Trophoblast cell (in vitro differentiated cells and primary cell): ENCODE results near the gene DUSP3.

Experiments used
- DNase-seq, 2 donors: peaks; one replicate each; pipeline ENCODE4 v3.0.0-alpha.2; 2016
- H2AFZ ChIP-seq: 2 replicates; pipeline ENCODE4 v1.6.1; 2013; ENCODE audit warnings: low read length, moderate library complexity, mild to moderate bottlenecking; ENCODE audit not compliant: insufficient read depth, poor library complexity
- H2AK5ac ChIP-seq: 2 replicates; pipeline ENCODE4 v1.6.1; 2013; ENCODE audit warnings: mild to moderate bottlenecking, low read length
- H2BK120ac ChIP-seq: 2 replicates; pipeline ENCODE4 v1.6.1; 2013; ENCODE audit warnings: low read length, mild to moderate bottlenecking, moderate library complexity; ENCODE audit not compliant: insufficient read depth, poor library complexity
- H2BK12ac ChIP-seq: 2 replicates; pipeline ENCODE4 v1.6.1; 2013; ENCODE audit warnings: mild to moderate bottlenecking, low read length, moderate library complexity
- H2BK5ac ChIP-seq: 2 replicates; pipeline ENCODE4 v1.6.1; 2013; ENCODE audit warnings: low read length, low read depth, moderate library complexity, mild to moderate bottlenecking; ENCODE audit not compliant: poor library complexity
- H3K14ac ChIP-seq: 2 replicates; pipeline ENCODE4 v1.6.1; 2013; ENCODE audit warnings: mild to moderate bottlenecking, low read length
- H3K18ac ChIP-seq: 2 replicates; pipeline ENCODE4 v1.6.1; 2013; ENCODE audit warnings: mild to moderate bottlenecking, low read length
- H3K23ac ChIP-seq: 2 replicates; pipeline ENCODE4 v1.6.1; 2013; ENCODE audit warnings: low read length
- H3K27ac ChIP-seq: 2 replicates; pipeline ENCODE4 v1.5.1; 2013; ENCODE audit warnings: low read depth, mild to moderate bottlenecking, inconsistent platforms, low read length, moderate library complexity
- H3K27me3 ChIP-seq: 2 replicates; pipeline ENCODE4 v1.6.1; 2013; ENCODE audit warnings: inconsistent platforms, mild to moderate bottlenecking, low read length, moderate library complexity; ENCODE audit not compliant: insufficient read depth
- H3K36me3 ChIP-seq, 2 experiments: 1 replicate in 1 of 2; 2 replicates in 1 of 2; pipeline ENCODE4 v1.6.1; 2013; ENCODE audit warnings: low read length in 2 of 2, mild to moderate bottlenecking in 2 of 2, moderate library complexity in 1 of 2; ENCODE audit not compliant: insufficient read depth in 2 of 2, control insufficient read depth in 1 of 2
- H3K4ac ChIP-seq: 2 replicates; pipeline ENCODE4 v1.6.1; 2013; ENCODE audit warnings: low read depth, mild to moderate bottlenecking, low read length, moderate library complexity
- H3K4me1 ChIP-seq, 2 experiments: 1 replicate in 1 of 2; 2 replicates in 1 of 2; pipeline ENCODE4 v1.6.1; 2013; ENCODE audit warnings: low read length in 2 of 2, mild to moderate bottlenecking in 2 of 2, moderate library complexity in 1 of 2; ENCODE audit not compliant: insufficient read depth in 2 of 2, control insufficient read depth in 1 of 2
- H3K4me2 ChIP-seq: 2 replicates; pipeline ENCODE4 v1.6.1; 2013; ENCODE audit warnings: inconsistent platforms, mild to moderate bottlenecking, low read length, moderate library complexity
- H3K4me3 ChIP-seq: 2 replicates; pipeline ENCODE4 v1.5.1; 2013; ENCODE audit warnings: mild to moderate bottlenecking, low read depth, low read length, inconsistent platforms
- H3K79me1 ChIP-seq: one replicate; pipeline ENCODE4 v1.6.1; 2013; ENCODE audit warnings: low read length
- H3K79me2 ChIP-seq: 2 replicates; pipeline ENCODE4 v1.6.1; 2013; ENCODE audit warnings: low read length, mild to moderate bottlenecking; ENCODE audit not compliant: control insufficient read depth, insufficient read depth, poor library complexity
- H3K9ac ChIP-seq: 2 replicates; pipeline ENCODE4 v1.6.1; 2013; ENCODE audit warnings: mild to moderate bottlenecking, low read length
- H3K9me3 ChIP-seq: 2 replicates; pipeline ENCODE4 v1.6.1; 2013; ENCODE audit warnings: low read depth, mild to moderate bottlenecking, control low read depth, inconsistent platforms, low read length; ENCODE audit not compliant: insufficient read depth
- H4K12ac ChIP-seq: 2 replicates; pipeline ENCODE4 v1.6.1; 2013; ENCODE audit warnings: low read depth, mild to moderate bottlenecking, low read length, moderate library complexity
- H4K8ac ChIP-seq: 2 replicates; pipeline ENCODE4 v1.6.1; 2013; ENCODE audit warnings: low read depth, mild to moderate bottlenecking, low read length, moderate library complexity
- H4K91ac ChIP-seq: one replicate; pipeline ENCODE4 v1.6.1; 2013; ENCODE audit warnings: low read depth, mild to moderate bottlenecking, low read length, moderate library complexity
- WGBS: extraction: QIAGEN DNeasy Blood & Tissue Kit; methylation state at CpG from one replicate; pipeline ENCODE4 v1.1.7; 2013; ENCODE audit warnings: missing lambda C conversion rate; ENCODE audit not compliant: insufficient read length, insufficient coverage; ENCODE audit errors: extremely low coverage; 5-methylcytosine and 5-hydroxymethylcytosine counted together

DUSP3 gene

DNA sequence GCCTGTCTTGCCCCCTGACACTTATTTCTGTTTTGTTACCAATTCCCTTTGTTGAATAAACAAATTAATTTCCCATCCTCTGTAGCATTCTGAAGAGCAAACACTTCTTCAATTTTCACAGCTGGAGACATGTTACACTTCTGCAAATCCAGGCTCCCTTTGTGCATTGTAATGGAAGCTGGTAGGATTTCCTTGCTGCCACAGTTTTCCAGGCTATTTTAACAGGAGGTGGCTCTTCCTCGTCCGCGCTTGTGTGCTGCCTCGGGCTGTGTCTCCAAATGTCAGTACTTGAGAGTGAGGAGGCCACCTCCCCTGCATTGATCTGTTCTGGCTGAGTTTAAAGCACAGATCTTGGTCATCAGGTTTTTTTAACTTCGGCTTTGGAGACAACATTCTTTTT lies 60.2 kb downstream of the DUSP3 start:
- peaks cover 4% of the 10 kb centered on the region for H3K79me2 ChIP-seq
- no peak overlapping the region for H2AK5ac ChIP-seq
- no peak overlapping the region for H3K4me3 ChIP-seq
- no peaks in the 10 kb centered on the region for H3K36me3 ChIP-seq
- no peak overlapping the region for H4K12ac ChIP-seq
- no peak overlapping the region for H2BK120ac ChIP-seq
- H2BK5ac ChIP-seq = no peak overlapping the region
- H3K9me3 ChIP-seq = no peaks in the 10 kb centered on the region
- no peak overlapping the region for H3K23ac ChIP-seq
- H3K4me1 ChIP-seq = peaks cover 6 to 14% of the 10 kb centered on the region in 2 experiments
- DNase-seq = peak in 1 of 2 donors; percentile 30
- no peak overlapping the region for H2BK12ac ChIP-seq
- no peak overlapping the region for H3K9ac ChIP-seq
- H3K79me1 ChIP-seq = peaks cover 5% of the 10 kb centered on the region
- WGBS = no CpG with 5 or more reads among the region's 5 CpGs
- no peak overlapping the region for H2AFZ ChIP-seq
- H4K8ac ChIP-seq = no peak overlapping the region
- H3K18ac ChIP-seq = no peak overlapping the region
- no peak overlapping the region for H3K14ac ChIP-seq
- no peak overlapping the region for H4K91ac ChIP-seq
- H3K27me3 ChIP-seq = peaks cover 2% of the 10 kb centered on the region
- no peak overlapping the region for H3K4me2 ChIP-seq
- no peak overlapping the region for H3K27ac ChIP-seq
- no peak overlapping the region for H3K4ac ChIP-seq

GRCh38 chr17:43717913-43718312 lies 60.9 kb downstream of the DUSP3 start:
- peaks cover 6 to 14% of the 10 kb centered on the region in 2 experiments for H3K4me1 ChIP-seq
- no peak overlapping the region for H3K4ac ChIP-seq
- H3K9me3 ChIP-seq = no peaks in the 10 kb centered on the region
- H3K4me2 ChIP-seq = no peak overlapping the region
- no peak overlapping the region for H4K91ac ChIP-seq
- no peak overlapping the region for H2BK12ac ChIP-seq
- H3K9ac ChIP-seq = no peak overlapping the region
- H3K27ac ChIP-seq = no peak overlapping the region
- peaks cover 4% of the 10 kb centered on the region for H3K79me2 ChIP-seq
- peaks cover 4% of the 10 kb centered on the region for H3K27me3 ChIP-seq
- H2AK5ac ChIP-seq = no peak overlapping the region
- no peak overlapping the region for H3K4me3 ChIP-seq
- peaks cover 5% of the 10 kb centered on the region for H3K79me1 ChIP-seq
- H4K8ac ChIP-seq = no peak overlapping the region
- H4K12ac ChIP-seq = no peak overlapping the region
- no peak overlapping the region for H3K18ac ChIP-seq
- H3K14ac ChIP-seq = no peak overlapping the region
- WGBS = no CpG with 5 or more reads among the region's 6 CpGs
- H3K36me3 ChIP-seq = no peaks in the 10 kb centered on the region
- no peak overlapping the region for H2AFZ ChIP-seq
- no peak overlapping the region for H3K23ac ChIP-seq
- no peak overlapping the region for H2BK120ac ChIP-seq
- DNase-seq = no peak
- no peak overlapping the region for H2BK5ac ChIP-seq
